ENCODE results near the gene FAF1. TPM values are rescaled to one million over a fixed set of nuclear protein-coding genes. Genes with fewer than 3 reads are reported as not detected.

Gene FAF1
- total RNA-seq, 1 donor from 2014 or later: 52.0 TPM

DNA sequence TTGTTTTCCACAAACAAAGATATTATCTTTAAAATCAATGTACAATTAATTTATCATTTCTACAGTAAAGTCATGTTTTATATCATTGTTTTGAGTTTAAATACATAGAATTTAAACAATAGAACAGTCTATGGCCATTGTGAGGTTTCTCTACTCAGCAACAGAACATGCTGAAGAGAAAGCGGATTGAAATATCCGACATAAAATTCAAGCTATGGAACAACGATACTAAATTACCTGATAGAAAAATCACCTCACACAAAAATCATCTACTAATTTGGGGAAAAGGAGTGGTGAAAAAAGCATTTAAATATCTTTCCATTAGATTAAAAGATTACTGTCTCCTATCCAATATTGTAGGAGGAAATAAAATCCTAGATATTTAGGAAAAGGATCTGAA lies 22.5 kb upstream of the FAF1 start:
- Mint-ChIP-seq H3K4me1 (ENCODE audit: unreplicated experiment) (peaks cover 9% of the 10 kb centered on the region), H3K4me3 (ENCODE audit: unreplicated experiment) (no peak overlapping the region), H3K36me3 (ENCODE audit: unreplicated experiment) (peaks cover 2% of the 10 kb centered on the region), H3K27ac (ENCODE audit: unreplicated experiment) (no peak overlapping the region), H3K9me3 (ENCODE audit: unreplicated experiment) (no peaks in the 10 kb centered on the region), H3K27me3 (ENCODE audit: unreplicated experiment) (peaks cover 77% of the 10 kb centered on the region)
- no peak for DNase-seq (ENCODE audit: extremely low spot score, unreplicated experiment)
- TF ChIP-seq, protein P1, sequence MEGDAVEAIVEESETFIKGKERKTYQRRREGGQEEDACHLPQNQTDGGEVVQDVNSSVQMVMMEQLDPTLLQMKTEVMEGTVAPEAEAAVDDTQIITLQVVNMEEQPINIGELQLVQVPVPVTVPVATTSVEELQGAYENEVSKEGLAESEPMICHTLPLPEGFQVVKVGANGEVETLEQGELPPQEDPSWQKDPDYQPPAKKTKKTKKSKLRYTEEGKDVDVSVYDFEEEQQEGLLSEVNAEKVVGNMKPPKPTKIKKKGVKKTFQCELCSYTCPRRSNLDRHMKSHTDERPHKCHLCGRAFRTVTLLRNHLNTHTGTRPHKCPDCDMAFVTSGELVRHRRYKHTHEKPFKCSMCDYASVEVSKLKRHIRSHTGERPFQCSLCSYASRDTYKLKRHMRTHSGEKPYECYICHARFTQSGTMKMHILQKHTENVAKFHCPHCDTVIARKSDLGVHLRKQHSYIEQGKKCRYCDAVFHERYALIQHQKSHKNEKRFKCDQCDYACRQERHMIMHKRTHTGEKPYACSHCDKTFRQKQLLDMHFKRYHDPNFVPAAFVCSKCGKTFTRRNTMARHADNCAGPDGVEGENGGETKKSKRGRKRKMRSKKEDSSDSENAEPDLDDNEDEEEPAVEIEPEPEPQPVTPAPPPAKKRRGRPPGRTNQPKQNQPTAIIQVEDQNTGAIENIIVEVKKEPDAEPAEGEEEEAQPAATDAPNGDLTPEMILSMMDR (IDR thresholded peaks at IDR 0.05): no peak

DNA sequence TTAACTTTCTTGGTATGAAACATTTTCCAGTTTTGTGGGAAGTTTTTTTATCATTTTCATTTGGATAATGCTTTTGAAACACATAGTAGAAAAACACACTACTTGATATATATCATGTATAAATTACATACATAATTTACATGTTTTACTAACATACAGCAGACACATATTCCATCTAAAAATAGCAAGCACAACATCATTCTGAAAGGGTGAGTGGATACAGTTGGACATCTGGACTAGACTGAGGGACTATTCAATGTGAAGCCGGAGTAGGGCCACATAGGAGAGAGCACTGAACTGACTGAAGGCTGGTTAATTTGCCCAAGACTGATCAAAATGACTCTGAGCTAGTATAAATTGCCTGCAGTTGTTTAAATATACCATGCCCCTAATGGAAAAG lies 21.7 kb upstream of the FAF1 start:
- no peak for DNase-seq (ENCODE audit: extremely low spot score, unreplicated experiment)
- H3K4me1 Mint-ChIP-seq (ENCODE audit: unreplicated experiment): peaks cover 12% of the 10 kb centered on the region

DNA sequence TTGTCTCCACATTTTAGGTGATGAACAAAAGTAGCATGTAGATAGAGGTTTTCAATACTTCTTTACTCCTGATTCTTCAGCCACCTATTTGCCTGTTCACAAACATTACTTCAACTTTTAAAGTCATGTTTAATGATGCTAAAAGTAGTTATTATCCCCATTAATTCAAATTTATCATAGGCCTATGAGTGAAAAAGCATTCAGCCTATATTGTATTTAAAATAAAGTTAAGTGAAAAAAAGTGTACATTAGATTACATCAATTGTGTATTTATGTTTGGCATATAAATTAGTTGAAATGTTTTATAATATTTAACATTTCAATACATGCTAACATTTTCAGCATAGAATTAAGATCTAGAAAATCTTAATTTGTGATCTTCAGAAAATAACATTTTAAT lies 20.4 kb upstream of the FAF1 start:
- no peak overlapping the region for H3K4me3 Mint-ChIP-seq (ENCODE audit: unreplicated experiment)
- peaks cover 18% of the 10 kb centered on the region for H3K4me1 Mint-ChIP-seq (ENCODE audit: unreplicated experiment)
- DNase-seq (ENCODE audit: extremely low spot score, unreplicated experiment): no peak
- H3K27me3 Mint-ChIP-seq (ENCODE audit: unreplicated experiment): peaks cover 69% of the 10 kb centered on the region
- no peaks in the 10 kb centered on the region for H3K9me3 Mint-ChIP-seq (ENCODE audit: unreplicated experiment)
- H3K27ac Mint-ChIP-seq (ENCODE audit: unreplicated experiment): no peak overlapping the region
- peaks cover 2% of the 10 kb centered on the region for H3K36me3 Mint-ChIP-seq (ENCODE audit: unreplicated experiment)
- TF ChIP-seq, protein P1 (IDR thresholded peaks at IDR 0.05): no peak

More for the DNA sequence above, 21.7 kb upstream of the FAF1 start:
- TF ChIP-seq, protein P1 (IDR thresholded peaks at IDR 0.05): no peak
- H3K36me3 Mint-ChIP-seq (ENCODE audit: unreplicated experiment): peaks cover 2% of the 10 kb centered on the region
- no peak overlapping the region for H3K4me3 Mint-ChIP-seq (ENCODE audit: unreplicated experiment)
- no peak overlapping the region for H3K27ac Mint-ChIP-seq (ENCODE audit: unreplicated experiment)
- H3K27me3 Mint-ChIP-seq (ENCODE audit: unreplicated experiment): peaks cover 76% of the 10 kb centered on the region
- no peaks in the 10 kb centered on the region for H3K9me3 Mint-ChIP-seq (ENCODE audit: unreplicated experiment)

DNA sequence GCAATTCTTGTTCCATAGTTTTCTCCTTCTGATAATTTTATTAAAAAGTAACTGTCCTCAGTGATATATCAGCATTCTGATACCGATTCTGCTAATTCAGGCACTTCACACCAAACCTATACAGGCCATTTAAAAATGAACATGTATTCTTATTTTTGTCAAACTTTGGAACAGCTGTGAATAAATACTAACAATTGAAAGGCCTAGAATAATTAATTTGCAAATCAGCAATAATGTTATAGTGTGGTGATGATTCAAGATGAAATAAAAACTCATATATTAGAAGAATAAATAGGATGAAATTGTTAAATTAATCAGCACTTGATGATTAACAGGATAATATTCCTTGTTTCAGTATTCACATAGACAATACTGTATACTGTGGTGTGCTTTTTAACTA lies 19.9 kb upstream of the FAF1 start:
- Mint-ChIP-seq H3K4me1 (ENCODE audit: unreplicated experiment) (peaks cover 18% of the 10 kb centered on the region), H3K36me3 (ENCODE audit: unreplicated experiment) (peaks cover 2% of the 10 kb centered on the region), H3K27ac (ENCODE audit: unreplicated experiment) (no peak overlapping the region), H3K27me3 (ENCODE audit: unreplicated experiment) (peaks cover 64% of the 10 kb centered on the region), H3K9me3 (ENCODE audit: unreplicated experiment) (no peaks in the 10 kb centered on the region), H3K4me3 (ENCODE audit: unreplicated experiment) (no peak overlapping the region)
- TF ChIP-seq, protein P1 (IDR thresholded peaks at IDR 0.05): no peak
- no peak for DNase-seq (ENCODE audit: extremely low spot score, unreplicated experiment)

DNA sequence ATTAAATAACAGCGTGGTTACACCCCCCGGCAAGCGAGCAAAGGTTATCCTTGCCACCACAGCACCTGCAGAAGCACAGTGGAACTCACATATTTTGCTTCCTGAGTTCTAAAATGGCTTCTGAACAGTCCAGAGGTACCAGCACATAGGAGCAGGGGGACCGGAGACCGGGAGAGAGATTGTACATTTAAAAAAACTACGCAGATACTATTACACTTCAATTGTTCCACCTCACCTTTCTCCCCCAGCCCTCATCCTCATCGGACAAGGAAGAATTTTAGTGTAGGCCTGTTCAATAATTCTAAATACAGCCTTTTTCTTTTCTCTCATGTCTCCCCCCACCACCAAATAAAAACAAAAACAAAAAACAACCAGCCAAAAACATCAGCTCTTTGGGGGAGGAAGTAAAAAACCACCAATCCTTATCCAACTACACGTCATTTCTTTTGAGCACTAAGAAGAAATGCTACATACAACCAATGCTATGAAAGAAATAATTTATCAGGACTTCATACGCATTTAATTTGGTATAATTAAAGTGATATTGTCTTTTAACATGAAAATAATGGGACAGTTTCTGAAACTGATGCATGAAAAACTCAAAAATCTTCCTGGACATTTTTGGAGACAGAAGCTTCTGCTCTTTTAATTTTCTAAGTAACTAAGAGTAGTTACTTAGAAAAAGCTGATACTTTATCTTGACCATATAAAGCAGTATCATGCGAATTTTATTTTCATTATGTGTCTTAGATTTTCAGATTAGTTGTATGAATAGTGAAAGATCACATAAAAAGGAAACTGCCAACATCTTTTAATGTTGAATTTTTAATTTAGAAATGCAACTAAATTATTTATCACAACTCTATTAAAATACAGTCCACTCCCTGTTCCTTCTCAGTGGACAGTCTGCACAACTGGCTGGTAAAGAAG lies 19.1 kb upstream of the FAF1 start:
- Mint-ChIP-seq H3K27me3 (ENCODE audit: unreplicated experiment) (peaks cover 57% of the 10 kb centered on the region), H3K27ac (ENCODE audit: unreplicated experiment) (no peak overlapping the region)

More for the DNA sequence above, 19.1 kb upstream of the FAF1 start:
- H3K9me3 Mint-ChIP-seq (ENCODE audit: unreplicated experiment): no peaks in the 10 kb centered on the region
- no peak for DNase-seq (ENCODE audit: extremely low spot score, unreplicated experiment)
- peak overlapping the region; percentile 73 for H3K4me3 Mint-ChIP-seq (ENCODE audit: unreplicated experiment)
- peaks cover 18% of the 10 kb centered on the region for H3K4me1 Mint-ChIP-seq (ENCODE audit: unreplicated experiment)
- peaks cover 2% of the 10 kb centered on the region for H3K36me3 Mint-ChIP-seq (ENCODE audit: unreplicated experiment)
- TF ChIP-seq, protein P1 (IDR thresholded peaks at IDR 0.05): no peak
